Ovary (tissue), 3 donors: ENCODE data around the gene SAXO1.

ENCODE experiments used
- POLR2A ChIP-seq: fragments of 450-650 bp; IDR thresholded peaks from one replicate; pipeline ENCODE4 v1.6.1; 2017; ENCODE audit warnings: antibody characterized with exemption, mild to moderate bottlenecking, moderate library complexity
- TF ChIP-seq, protein P1 (sequence below), 3 donors: fragments of 450-650 bp in 2 of 3; fragments of 200-600 bp in 1 of 3; IDR thresholded peaks; one replicate each; pipeline versions ENCODE4 v1.5.1 to v1.8.0; 2016 to 2022; ENCODE audit warnings: antibody characterized with exemption in 3 of 3, mild to moderate bottlenecking in 1 of 3
- donor health status: DM: no; HTN: no; CAD: no.

DNA sequence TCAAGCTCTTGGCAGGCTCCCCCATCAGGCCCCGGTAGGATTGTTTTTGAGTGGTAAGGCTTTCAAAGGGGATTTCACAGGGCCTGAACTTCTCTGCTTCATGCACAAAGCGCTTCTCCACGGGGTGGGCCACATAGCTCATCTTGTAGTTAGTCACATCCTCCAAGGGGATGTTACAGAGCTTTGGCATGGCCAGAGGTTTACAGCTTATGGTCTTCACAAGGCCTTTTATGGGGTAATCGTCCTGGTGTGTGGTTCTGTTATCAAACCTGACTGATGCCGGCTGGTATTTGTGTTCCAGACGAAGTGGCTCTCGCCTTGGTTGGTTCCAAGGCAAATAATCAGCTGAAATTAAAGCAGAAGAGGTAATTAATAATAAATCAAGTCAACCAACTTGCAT is 104.3 kb downstream of the SAXO1 start:
- TF ChIP-seq, protein P1, sequence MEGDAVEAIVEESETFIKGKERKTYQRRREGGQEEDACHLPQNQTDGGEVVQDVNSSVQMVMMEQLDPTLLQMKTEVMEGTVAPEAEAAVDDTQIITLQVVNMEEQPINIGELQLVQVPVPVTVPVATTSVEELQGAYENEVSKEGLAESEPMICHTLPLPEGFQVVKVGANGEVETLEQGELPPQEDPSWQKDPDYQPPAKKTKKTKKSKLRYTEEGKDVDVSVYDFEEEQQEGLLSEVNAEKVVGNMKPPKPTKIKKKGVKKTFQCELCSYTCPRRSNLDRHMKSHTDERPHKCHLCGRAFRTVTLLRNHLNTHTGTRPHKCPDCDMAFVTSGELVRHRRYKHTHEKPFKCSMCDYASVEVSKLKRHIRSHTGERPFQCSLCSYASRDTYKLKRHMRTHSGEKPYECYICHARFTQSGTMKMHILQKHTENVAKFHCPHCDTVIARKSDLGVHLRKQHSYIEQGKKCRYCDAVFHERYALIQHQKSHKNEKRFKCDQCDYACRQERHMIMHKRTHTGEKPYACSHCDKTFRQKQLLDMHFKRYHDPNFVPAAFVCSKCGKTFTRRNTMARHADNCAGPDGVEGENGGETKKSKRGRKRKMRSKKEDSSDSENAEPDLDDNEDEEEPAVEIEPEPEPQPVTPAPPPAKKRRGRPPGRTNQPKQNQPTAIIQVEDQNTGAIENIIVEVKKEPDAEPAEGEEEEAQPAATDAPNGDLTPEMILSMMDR (IDR thresholded peaks at IDR 0.05): no peak
- no peak for TF ChIP-seq POLR2A
